SU-DHL-6 (cell line): ENCODE measurements around the gene MMP14.

Experiments
- CTCF ChIP-seq: fragments of 200-600 bp; sonication (generic); IDR thresholded peaks from one replicate; pipeline ENCODE4 v1.5.1; 2017; ENCODE audit warnings: antibody characterized with exemption, mild to moderate bottlenecking, low read length, moderate library complexity; ENCODE audit not compliant: insufficient read depth, poor library complexity, severe bottlenecking
- EZH2phosphoT487 ChIP-seq: fragments of 200-600 bp; sonication (generic), shearing (Covaris generic); conservative IDR thresholded peaks from 2 replicates; pipeline ENCODE4 v1.6.1; 2018; ENCODE audit warnings: mild to moderate bottlenecking, antibody characterized with exemption, low read length, moderate library complexity, mixed read lengths

DNA sequence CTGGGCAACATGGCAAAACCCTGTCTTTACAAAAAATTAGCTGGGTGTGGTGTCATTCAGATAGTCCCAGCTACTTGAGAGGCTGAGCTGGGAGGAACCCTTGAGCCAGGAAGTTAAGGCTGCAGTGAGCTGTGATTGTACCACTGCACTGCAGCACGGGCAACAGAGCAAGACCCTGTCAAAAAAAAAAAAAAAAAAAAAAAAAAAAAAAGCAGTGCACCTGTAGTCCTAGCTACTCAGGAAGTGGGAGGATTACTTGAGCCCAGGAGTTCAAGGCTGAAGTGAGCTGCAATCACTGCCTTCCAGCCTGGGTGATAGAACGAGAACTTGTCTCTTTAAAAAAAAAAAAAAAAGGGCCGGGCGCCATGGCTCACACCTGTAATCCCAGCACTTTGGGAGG is 52.3 kb downstream of the MMP14 start:
- TF ChIP-seq CTCF = no peak
- TF ChIP-seq EZH2phosphoT487 = no peak
